HG03378 (cell line): ENCODE data around the gene SERINC4.
A peak's percentile ranks its signal among the peaks of the same experiment; 100 is the strongest.
"Not testable (repeated sequence)": the region's sequence is repeated elsewhere in the genome, so short reads cannot be mapped to it uniquely, and the experiment has no call there.

Experiments
- ATAC-seq: cut with Tn5 transposase; IDR thresholded peaks from one replicate; pipeline ENCODE4 v1.9.1; 2021; ENCODE audit warnings: mild to moderate bottlenecking, moderate library complexity; ENCODE audit not compliant: unreplicated experiment

Gene SERINC4

DNA sequence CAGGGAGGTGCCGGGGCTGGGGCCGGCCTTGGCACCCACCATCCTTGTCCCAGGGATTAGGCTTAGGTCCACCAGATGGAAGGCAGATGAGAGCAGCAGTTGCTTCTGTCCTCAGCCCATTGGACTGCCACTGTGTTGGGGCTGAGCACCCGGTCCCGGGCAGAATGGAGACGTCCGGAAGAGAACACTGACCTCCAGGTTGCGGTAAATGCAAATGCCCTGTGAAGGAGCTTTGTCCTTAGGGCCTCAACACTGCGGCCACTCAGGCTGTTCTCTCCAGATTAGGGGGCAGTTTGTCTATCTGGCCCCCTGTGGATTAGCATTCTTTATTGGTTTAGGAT, at the start of gene SERINC4:
Gene SERINC4 (minus strand): TSS at position 276 of the 341 bp plus-strand sequence. CDS start 234 bp downstream, at position 42.
- no peak for ATAC-seq

- ATAC-seq = no peak
Observed at GRCh38 chr15:43845421-43845820, 45.4 kb upstream of the SERINC4 start.

DNA sequence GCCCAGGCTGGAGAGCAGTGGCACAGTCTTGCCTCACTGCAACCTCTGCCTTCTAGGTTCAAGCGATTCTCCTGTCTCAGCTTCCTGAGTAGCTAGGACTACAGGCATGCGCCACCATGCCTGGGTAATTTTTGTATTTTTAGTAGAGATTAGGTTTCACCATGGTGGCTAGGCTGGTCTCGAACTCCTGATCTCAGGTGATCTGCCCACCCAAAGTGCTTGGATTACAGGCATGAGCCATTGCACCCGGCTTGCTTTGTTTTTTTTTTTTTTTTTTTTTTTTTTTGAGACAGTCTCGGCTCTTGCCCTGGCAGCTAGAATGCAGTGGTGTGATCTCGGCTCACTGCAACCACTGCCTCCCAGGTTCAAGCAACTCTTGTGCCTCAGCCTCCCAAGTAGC, 32.5 kb upstream of the SERINC4 start:
- not testable (repeated sequence) for ATAC-seq

GRCh38 chr15:43831519-43832052, 31.6 kb upstream of the SERINC4 start:
- not testable (repeated sequence) for ATAC-seq

DNA sequence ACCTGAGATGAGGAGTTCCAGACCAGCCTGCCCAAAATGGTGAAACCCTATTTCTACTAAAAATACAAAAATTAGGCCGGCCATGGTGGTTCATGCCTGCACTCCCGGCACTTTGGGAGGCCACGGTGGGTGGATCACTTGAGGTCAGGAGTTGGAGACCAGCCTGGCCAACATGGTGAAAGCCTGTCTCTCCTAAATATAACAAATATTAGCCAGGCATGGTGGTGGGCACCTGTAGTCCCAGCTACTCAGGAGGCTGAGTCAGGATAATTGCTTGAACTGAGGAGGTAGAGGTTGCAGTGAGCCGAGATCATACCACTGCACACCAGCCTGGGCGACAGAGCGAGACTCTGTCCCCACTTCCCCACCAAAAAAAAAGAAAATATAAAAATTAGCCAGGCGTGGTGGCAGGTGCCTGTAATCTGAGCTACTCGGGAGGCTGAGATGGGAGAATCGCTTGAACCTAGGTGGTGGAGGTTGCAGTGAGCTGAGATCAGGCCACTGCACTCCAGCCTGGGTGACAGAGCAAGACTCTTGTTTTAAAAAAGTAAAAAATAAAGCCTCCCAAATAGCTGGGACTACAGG, 30.8 kb upstream of the SERINC4 start:
- not testable (repeated sequence) for ATAC-seq

- not testable (repeated sequence) for ATAC-seq
Observed at GRCh38 chr15:43829951-43830540, 30.0 kb upstream of the SERINC4 start.

GRCh38 chr15:43828061-43828657, 28.1 kb upstream of the SERINC4 start:
- no peak for ATAC-seq

DNA sequence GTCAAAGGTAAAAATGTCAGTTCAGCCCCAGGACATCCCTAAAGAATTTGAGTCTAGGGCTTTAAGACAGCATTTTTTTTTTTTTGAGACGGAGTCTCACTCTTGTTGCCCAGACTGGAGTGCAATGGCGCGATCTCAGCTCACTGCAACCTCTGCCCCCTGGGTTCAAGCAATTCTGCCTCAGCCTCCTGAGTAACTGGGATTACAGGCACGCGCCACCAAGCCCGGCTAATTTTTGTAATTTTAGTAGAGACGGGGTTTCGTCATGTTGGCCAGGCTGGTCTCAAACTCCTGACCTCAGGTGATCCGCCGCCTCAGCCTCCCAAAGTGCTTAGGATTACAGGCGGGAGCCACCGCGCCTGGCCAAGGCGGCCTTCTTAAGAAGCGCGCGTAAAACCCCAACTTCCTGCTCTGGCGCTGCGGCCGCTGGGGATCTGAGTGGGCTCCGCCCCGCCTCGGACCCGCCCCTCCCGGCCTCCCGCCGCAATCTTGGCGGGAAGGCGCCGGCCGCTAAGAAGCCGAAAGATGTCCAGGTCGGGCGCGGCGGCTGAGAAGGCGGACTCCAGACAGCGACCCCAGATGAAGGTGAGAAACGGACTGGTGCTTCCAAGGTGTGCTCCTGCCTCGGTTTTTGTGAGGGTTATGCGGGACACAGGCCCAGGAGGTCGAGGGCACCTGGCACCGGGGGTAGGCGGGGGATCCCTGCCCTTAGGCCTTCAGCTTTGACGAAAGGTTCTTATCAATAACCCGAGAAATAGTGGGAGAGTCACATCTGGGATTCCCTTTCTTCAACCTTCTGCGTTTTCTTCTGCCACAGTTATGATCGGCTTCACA, 26.7 kb upstream of the SERINC4 start, which contains the start of gene WDR76:
Gene WDR76 (plus strand): TSS at position 495 of the 834 bp plus-strand sequence. CDS start 31 bp downstream, at position 526.
- no peak for ATAC-seq

DNA sequence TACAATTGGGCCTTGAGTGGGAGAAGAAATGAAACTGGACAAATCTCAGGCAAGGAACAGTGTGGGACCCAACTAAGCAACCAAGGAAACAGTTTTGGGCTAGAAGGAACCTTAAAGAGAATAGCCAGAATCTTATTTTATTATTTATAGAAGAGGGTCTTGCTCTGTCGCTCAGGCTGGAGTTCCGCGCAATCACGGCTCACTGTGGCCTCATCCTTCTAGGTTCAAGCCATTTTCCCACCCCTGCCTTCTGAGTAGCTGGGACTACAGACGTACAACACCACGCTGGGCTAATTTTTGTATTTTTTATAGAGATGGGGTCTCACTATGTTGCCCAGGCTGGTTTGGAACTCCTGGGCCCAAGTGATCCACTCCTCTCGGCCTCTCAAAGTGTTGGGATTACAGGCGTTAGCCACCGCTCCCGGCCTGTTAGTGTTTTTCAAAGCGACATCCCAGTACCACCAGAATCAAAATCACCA, 26.0 kb upstream of the SERINC4 start:
- no peak for ATAC-seq

DNA sequence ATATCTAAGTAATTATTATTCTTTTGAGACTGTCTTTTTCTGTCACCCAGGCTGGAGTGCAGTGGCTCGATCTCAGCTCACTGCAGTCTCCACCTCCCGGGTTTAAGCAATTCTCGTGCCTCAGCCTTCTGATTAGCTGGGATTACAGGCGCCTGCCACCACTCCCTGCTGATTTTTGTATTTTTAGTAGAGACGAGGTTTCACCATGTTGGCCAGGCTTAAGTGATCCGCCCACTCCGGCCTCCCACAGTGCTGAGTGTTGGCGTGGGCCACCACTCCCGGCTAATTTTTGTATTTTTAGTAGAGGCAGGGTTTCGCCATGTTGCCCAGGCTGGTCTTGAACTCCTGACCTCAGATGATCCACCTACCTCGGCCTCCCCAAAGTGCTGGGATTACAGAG, 25.3 kb upstream of the SERINC4 start:
- ATAC-seq = not testable (repeated sequence)

DNA sequence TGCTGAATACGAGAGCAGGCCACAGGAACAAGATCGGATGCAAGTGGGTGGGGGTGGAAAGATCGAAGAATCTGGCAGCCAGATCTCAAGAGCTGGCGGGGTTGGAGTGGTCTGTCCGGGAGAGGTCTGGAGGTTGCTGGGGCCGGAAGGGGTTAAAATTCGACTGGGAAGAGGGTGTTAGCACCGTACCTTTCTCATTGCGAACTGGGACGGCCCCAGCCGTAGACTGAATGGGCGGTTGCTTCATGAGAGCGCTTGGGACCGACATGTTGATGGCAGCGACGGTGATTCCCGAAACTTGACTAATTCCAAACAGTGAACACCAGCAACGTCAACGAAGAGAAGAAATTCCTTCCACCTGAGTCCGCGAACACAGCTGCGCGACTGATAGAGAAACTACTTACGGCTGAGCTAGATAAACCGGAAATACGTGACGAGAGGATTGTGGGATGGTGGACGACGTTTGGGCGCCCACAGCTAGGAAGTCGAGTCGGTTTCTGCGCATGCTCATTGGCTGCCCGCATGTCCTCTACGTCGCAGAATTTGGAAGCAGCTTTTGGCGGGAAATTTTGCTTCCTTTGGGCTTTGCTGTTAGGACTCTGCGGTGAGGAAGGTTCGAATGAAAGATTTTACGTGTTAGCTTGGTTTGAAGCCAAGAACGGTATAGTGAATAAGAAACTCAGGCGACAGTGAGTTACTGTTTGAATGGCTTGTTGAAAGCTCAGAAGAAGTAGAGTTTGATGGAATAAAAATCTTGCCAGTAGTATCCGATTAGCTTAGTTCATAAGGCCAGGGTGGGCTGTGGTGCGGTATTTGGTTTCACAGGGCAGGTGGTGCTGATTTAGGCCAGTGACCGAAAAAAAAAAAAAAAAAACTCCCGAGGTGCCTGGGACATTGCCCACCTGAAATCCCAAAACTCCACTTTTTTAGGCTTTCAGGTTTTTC, 24.6 kb upstream of the SERINC4 start, which contains the start of gene MFAP1:
Gene MFAP1 (minus strand): TSS at position 389 of the 945 bp plus-strand sequence. CDS start 121 bp downstream, at position 268.
- peak; percentile 77 for ATAC-seq

DNA sequence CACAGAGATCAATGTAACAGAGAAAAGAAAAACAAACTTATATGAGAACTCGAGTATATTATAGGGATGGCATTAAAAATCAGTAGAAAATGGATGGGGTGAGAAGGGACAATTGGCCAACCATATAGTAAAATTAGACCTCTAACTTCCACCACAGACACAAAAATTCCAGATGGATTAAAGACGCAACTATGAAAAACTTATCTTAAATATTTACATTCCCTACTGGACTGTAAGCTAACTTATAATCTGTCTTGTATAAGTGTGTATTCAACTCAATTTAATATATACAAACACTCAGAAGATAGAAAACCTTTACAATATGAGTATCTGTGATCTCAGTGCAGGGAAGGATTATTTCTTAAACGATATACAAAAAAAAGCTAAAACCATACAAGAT, 21.5 kb upstream of the SERINC4 start:
- no peak for ATAC-seq

DNA sequence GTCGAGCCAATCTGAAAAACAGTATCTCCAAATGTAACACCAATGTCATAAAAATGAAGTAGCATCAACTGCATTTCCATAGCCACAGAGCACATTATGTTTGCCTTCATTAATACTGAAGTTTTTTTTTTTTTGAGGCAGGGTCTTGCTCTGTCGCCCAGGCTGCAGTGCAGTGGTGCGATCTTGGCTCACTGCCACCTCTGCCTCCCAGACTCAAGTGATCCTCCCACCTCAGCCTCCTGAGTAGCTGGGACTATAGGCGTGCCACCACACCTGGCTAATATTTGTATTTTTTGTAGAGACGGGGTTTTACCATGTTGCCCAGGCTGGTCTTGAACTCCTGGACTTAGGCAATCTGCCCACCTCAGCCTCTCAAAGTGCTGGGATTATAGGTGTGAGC, 15.0 kb upstream of the SERINC4 start:
- not testable (repeated sequence) for ATAC-seq

DNA sequence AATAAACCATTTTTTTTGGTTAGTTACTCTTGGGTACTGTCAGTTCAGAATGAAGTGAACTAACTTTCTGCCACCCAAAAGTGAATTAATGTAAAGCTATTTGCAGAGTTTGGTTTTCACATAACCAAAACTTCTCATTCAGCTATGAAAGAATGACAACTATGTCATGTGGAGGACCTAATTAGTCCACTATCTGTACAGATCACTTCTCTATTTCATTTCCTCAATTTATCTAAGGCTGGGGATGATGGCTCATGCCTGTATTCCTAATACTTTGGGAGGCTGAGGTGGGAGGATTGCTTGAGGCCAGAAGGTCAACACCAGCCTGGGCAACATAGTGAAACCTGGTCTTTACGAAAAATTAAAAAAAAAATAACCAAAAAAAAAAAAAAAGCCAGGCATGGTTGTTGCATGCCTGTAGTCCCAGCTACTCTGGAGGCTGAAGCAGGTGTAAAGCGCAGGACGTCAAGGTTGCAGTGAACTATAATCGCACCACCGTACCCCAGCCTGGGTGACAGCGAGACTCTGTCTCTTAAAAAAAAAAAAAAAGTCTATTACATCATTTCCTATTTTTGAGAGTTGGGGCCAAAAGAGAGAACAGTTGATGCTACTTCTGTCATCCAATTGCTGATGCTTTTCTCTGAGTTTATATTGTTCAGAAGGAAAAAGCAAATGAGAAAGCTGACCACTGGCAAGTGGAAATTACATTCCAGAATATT, 9.1 kb upstream of the SERINC4 start:
- ATAC-seq = peak; percentile 45

DNA sequence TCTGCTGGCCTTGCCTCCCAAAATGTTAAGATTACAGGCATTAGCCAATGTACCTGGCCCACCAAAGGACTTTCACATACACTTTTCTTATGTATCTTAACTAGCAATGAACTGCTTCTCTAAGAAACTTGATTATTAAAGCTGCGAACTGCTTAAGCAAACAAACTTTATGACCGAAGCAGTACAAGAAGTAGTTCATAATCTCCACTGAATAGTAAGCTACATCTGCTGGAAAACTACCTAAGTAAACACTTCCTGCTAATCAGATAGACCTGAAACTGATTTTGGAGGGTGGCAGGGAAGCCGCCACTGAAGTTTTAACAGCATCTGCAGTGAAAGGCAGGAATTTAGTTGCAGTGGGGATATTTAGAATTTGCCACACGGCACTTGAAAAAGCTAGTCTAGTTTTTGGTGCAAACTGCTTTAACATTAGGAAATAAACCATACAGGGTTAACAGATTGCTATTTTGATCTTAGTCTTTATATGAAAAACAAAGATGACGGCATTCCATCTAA, 8.5 kb upstream of the SERINC4 start:
- no peak for ATAC-seq

DNA sequence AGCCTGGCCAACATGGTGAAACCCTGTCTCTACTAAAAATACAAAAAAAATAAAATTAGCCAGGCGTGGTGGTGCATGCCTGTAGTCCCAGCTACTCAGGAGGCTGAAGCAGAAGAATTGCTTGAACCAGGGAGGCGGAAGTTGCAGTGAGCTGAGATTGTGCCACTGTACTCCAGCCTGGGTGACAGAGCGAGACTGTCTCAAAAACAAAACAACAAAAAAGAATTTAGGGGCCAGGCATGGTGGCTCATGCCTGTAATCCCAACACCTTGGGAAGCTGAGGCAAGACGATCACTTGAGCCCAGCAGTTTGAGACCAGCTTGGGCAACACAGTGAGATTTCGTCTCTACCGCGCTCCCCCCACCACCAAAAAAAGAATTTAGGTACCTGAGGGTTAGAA, 2.7 kb upstream of the SERINC4 start:
- not testable (repeated sequence) for ATAC-seq

DNA sequence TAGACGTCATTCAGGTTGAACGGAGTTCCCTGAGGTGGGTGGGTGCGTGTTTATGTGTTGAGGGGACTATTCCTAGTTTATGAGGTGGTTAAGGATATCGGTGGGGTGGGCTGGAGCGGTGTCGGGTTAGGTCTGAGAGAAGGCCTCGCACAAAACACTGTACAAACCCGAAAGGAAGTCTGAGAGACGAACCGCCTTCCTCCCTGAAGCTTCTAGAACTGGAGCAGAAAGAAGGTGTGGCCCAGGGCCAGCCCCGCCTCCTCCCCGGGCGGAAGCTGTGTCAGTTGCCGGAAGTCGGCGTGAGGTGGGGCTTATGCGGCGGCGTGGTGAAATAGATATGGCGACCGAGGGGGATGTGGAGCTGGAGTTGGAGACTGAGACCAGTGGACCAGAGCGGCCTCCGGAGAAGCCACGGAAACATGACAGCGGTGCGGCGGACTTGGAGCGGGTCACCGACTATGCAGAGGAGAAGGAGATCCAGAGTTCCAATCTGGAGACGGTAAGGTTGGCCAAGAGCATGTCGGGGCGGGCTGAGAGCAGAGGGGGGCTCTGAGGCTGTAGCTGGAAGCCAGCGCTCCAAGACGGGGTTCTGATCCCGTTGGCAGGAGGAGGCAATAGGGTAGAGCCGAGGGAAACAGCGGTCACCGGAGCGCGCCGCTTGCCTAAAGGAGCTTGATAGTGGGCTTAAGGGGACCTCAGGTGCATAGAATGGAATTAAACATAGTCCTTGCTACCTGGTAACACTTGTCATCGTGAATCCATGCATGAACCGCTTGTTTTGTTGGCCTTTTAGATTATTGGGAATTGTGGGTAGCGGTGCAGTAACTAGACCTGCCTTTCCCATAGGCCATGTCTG, 494 bp upstream of the SERINC4 start, which contains the start of gene HYPK:
Gene HYPK (plus strand): TSS at position 314 of the 856 bp plus-strand sequence. CDS start 24 bp downstream, at position 338.
- ATAC-seq = peak; percentile 61
